ENCODE results near the gene SIRT5.
A peak's percentile ranks its signal among the peaks of the same experiment; 100 is the strongest.

DNA sequence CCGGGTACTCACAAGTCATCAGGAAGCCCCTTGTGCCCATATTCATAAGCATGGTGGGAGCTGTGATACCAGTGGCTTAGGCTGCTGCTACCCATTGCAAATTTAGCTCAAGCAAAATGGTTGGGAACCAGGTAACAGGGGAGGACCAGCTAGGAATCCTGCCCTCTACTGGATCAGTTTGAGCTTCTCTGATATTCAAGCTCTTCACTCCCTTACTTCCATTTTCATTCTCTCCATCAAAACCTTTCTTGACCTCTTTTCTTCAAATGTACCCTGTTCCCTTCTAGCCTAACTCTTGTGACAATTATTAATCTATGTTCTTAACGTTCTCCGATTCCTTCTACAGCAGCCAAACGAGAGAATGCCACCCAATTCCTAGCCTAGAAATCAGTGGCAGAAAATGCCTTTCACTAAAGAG, 50.5 kb downstream of the SIRT5 start:
- TF ChIP-seq TAF1 (IDR thresholded peaks at IDR 0.05; ENCODE audit: low read depth) (no peak), POLR2AphosphoS5 (IDR thresholded peaks at IDR 0.05) (no peak), EZH2 (IDR thresholded peaks at IDR 0.05; ENCODE audit: borderline replicate concordance, insufficient read depth, low read length, poor library complexity, severe bottlenecking) (no peak), MXI1 (conservative IDR thresholded peaks at IDR 0.05; ENCODE audit: poor library complexity, severe bottlenecking) (no peak)
- TF ChIP-seq, protein P1, sequence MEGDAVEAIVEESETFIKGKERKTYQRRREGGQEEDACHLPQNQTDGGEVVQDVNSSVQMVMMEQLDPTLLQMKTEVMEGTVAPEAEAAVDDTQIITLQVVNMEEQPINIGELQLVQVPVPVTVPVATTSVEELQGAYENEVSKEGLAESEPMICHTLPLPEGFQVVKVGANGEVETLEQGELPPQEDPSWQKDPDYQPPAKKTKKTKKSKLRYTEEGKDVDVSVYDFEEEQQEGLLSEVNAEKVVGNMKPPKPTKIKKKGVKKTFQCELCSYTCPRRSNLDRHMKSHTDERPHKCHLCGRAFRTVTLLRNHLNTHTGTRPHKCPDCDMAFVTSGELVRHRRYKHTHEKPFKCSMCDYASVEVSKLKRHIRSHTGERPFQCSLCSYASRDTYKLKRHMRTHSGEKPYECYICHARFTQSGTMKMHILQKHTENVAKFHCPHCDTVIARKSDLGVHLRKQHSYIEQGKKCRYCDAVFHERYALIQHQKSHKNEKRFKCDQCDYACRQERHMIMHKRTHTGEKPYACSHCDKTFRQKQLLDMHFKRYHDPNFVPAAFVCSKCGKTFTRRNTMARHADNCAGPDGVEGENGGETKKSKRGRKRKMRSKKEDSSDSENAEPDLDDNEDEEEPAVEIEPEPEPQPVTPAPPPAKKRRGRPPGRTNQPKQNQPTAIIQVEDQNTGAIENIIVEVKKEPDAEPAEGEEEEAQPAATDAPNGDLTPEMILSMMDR (IDR thresholded peaks at IDR 0.05; ENCODE audit: poor library complexity, severe bottlenecking), result peak; percentile 50
- TF ChIP-seq, protein P2, sequence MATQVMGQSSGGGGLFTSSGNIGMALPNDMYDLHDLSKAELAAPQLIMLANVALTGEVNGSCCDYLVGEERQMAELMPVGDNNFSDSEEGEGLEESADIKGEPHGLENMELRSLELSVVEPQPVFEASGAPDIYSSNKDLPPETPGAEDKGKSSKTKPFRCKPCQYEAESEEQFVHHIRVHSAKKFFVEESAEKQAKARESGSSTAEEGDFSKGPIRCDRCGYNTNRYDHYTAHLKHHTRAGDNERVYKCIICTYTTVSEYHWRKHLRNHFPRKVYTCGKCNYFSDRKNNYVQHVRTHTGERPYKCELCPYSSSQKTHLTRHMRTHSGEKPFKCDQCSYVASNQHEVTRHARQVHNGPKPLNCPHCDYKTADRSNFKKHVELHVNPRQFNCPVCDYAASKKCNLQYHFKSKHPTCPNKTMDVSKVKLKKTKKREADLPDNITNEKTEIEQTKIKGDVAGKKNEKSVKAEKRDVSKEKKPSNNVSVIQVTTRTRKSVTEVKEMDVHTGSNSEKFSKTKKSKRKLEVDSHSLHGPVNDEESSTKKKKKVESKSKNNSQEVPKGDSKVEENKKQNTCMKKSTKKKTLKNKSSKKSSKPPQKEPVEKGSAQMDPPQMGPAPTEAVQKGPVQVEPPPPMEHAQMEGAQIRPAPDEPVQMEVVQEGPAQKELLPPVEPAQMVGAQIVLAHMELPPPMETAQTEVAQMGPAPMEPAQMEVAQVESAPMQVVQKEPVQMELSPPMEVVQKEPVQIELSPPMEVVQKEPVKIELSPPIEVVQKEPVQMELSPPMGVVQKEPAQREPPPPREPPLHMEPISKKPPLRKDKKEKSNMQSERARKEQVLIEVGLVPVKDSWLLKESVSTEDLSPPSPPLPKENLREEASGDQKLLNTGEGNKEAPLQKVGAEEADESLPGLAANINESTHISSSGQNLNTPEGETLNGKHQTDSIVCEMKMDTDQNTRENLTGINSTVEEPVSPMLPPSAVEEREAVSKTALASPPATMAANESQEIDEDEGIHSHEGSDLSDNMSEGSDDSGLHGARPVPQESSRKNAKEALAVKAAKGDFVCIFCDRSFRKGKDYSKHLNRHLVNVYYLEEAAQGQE (IDR thresholded peaks at IDR 0.05; ENCODE audit: borderline replicate concordance), result no peak

Measured in neural cell (in vitro differentiated cells).